ENCODE data around the gene CNTNAP1.

DNA sequence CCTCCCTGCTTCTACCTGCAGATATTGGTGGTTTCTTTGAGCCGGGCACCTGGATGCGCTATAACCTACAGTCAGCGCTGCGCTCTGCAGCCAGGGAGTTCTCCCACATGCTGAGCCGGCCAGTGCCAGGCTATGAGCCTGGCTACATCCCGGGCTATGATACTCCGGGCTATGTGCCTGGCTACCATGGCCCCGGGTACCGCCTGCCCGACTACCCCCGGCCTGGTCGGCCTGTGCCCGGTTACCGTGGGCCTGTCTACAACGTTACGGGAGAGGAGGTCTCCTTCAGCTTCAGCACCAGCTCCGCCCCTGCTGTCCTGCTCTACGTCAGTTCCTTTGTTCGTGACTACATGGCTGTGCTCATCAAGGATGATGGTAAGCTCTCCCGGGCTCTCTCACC, 13.2 kb downstream of the CNTNAP1 start:
- TF ChIP-seq, protein P1, sequence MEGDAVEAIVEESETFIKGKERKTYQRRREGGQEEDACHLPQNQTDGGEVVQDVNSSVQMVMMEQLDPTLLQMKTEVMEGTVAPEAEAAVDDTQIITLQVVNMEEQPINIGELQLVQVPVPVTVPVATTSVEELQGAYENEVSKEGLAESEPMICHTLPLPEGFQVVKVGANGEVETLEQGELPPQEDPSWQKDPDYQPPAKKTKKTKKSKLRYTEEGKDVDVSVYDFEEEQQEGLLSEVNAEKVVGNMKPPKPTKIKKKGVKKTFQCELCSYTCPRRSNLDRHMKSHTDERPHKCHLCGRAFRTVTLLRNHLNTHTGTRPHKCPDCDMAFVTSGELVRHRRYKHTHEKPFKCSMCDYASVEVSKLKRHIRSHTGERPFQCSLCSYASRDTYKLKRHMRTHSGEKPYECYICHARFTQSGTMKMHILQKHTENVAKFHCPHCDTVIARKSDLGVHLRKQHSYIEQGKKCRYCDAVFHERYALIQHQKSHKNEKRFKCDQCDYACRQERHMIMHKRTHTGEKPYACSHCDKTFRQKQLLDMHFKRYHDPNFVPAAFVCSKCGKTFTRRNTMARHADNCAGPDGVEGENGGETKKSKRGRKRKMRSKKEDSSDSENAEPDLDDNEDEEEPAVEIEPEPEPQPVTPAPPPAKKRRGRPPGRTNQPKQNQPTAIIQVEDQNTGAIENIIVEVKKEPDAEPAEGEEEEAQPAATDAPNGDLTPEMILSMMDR (IDR thresholded peaks at IDR 0.05) = no peak
- no peak for TF ChIP-seq ZFX (IDR thresholded peaks at IDR 0.05; ENCODE audit: borderline replicate concordance)

All from 22Rv1 (cell line).